ENCODE results near the gene EPHA6.

- no peak for TF ChIP-seq POLR2A (IDR thresholded peaks at IDR 0.05; ENCODE audit: low read length)
- no peak for TF ChIP-seq GATA1 (IDR thresholded peaks at IDR 0.05; ENCODE audit: low read depth, low read length)
Measured at GRCh38 chr3:97711654-97712053, 897.3 kb downstream of the EPHA6 start.

Data from erythroblast (primary cell).